IPS-18c (cell line): Measurements from ENCODE around the gene DRC1.

Experiments
- H3K4me3 ChIP-seq: 2 replicates; pipeline ENCODE4 v1.7.0; 2013; ENCODE audit warnings: low read depth, mild to moderate bottlenecking, low read length, moderate library complexity; ENCODE audit not compliant: insufficient read depth
- H3K9me3 ChIP-seq: one replicate; pipeline ENCODE4 v1.6.1; 2013; ENCODE audit warnings: mild to moderate bottlenecking, low read length, moderate library complexity; ENCODE audit not compliant: control insufficient read depth, insufficient read depth

Gene DRC1

GRCh38 chr2:26429779-26430578 lies 28.3 kb downstream of the DRC1 start:
- H3K9me3 ChIP-seq = no peaks in the 10 kb centered on the region
- no peak overlapping the region for H3K4me3 ChIP-seq

- Histone ChIP-seq H3K9me3 (no peaks in the 10 kb centered on the region), H3K4me3 (no peak overlapping the region)
Measured at GRCh38 chr2:26430826-26431225, 29.1 kb downstream of the DRC1 start.

- Histone ChIP-seq H3K4me3 (no peak overlapping the region), H3K9me3 (no peaks in the 10 kb centered on the region)
Measured at GRCh38 chr2:26432363-26432762, 30.6 kb downstream of the DRC1 start.

- H3K9me3 ChIP-seq = no peaks in the 10 kb centered on the region
- H3K4me3 ChIP-seq = no peak overlapping the region
Measured at GRCh38 chr2:26432859-26433258, 31.1 kb downstream of the DRC1 start.

GRCh38 chr2:26435106-26435505 lies 33.4 kb downstream of the DRC1 start:
- H3K4me3 ChIP-seq = no peak overlapping the region

GRCh38 chr2:26438526-26438925 lies 36.8 kb downstream of the DRC1 start:
- H3K9me3 ChIP-seq = no peaks in the 10 kb centered on the region
- no peak overlapping the region for H3K4me3 ChIP-seq

More at GRCh38 chr2:26435106-26435505, 33.4 kb downstream of the DRC1 start:
- no peaks in the 10 kb centered on the region for H3K9me3 ChIP-seq

GRCh38 chr2:26438926-26439325 lies 37.2 kb downstream of the DRC1 start:
- Histone ChIP-seq H3K4me3 (no peak overlapping the region), H3K9me3 (no peaks in the 10 kb centered on the region)

GRCh38 chr2:26442301-26442700 lies 40.6 kb downstream of the DRC1 start:
- Histone ChIP-seq H3K9me3 (no peaks in the 10 kb centered on the region), H3K4me3 (no peak overlapping the region)

- Histone ChIP-seq H3K4me3 (no peak overlapping the region), H3K9me3 (no peaks in the 10 kb centered on the region)
Measured at GRCh38 chr2:26442707-26443106, 41.0 kb downstream of the DRC1 start.

GRCh38 chr2:26444236-26444635 lies 42.5 kb downstream of the DRC1 start:
- Histone ChIP-seq H3K4me3 (no peak overlapping the region), H3K9me3 (no peaks in the 10 kb centered on the region)

- H3K4me3 ChIP-seq = no peak overlapping the region
- no peaks in the 10 kb centered on the region for H3K9me3 ChIP-seq
Measured at GRCh38 chr2:26448651-26449050, 46.9 kb downstream of the DRC1 start.

GRCh38 chr2:26449278-26450030 lies 47.7 kb downstream of the DRC1 start:
- Histone ChIP-seq H3K4me3 (no peak overlapping the region), H3K9me3 (no peaks in the 10 kb centered on the region)

- Histone ChIP-seq H3K9me3 (no peaks in the 10 kb centered on the region), H3K4me3 (no peak overlapping the region)
Measured at GRCh38 chr2:26450031-26450635, 48.4 kb downstream of the DRC1 start.

- H3K9me3 ChIP-seq = no peaks in the 10 kb centered on the region
- no peak overlapping the region for H3K4me3 ChIP-seq
Measured at GRCh38 chr2:26451700-26452099, 50.0 kb downstream of the DRC1 start.

- Histone ChIP-seq H3K4me3 (no peak overlapping the region), H3K9me3 (no peaks in the 10 kb centered on the region)
Measured at GRCh38 chr2:26453421-26454329, 52.0 kb downstream of the DRC1 start.

- Histone ChIP-seq H3K4me3 (no peak overlapping the region), H3K9me3 (no peaks in the 10 kb centered on the region)
Measured at GRCh38 chr2:26454561-26455001, 52.9 kb downstream of the DRC1 start.

GRCh38 chr2:26455037-26455669 lies 53.4 kb downstream of the DRC1 start:
- Histone ChIP-seq H3K9me3 (no peaks in the 10 kb centered on the region), H3K4me3 (no peak overlapping the region)
